Measurements from ENCODE around the gene TPRG1L.

TPRG1L gene

DNA sequence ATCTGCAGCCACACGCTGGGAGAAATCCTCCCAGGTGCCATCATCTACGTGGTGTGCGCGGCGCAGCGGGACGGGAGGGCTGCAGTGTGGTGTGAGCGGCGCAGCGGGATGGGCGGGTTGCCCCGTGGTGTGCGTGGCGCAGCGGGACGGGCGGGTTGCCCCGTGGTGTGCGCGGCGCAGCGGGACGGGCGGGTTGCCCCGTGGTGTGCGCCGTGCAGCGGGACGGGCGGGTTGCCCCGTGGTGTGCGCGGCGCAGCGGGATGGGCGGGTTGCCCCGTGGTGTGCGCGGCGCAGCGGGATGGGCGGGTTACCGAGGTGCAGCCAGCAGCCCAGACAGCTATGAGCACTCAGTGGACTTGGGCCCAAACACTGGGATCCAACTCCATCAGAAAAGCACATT is 20.4 kb downstream of the TPRG1L start:
- DNase-seq (ENCODE audit: low spot score) = no peak

DNA sequence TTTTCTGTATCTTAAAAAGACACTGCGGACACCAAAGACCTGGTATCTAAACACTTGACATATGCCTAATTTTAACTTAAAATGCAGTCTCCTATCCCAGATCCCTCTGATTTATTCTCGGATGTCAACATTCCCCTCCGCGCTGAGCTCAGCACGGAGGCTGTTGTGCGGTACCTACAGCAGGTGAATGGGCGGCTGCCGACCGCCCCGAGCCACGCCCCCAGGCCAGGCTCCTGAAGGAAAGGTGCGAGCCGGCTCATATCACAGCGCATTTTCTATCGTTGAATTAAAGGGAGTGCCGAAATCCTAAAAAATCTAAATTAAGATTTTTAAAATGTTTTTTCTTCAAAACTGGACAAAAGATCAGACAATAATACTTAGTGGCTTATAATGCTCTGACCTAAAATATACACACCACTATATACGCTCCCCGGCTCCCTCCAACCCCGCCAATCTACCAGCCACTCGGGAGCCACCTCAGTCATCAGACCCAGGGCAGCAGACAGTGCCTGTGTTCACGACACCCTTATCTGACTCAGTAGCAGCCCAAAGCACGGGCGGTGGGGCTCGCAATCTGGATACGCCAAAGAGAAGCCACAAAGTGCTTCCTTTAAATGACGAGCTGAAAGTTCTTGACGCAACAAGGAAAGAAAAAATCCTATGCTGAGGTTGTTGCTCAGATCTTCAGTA is 21.0 kb downstream of the TPRG1L start:
- no peak for DNase-seq (ENCODE audit: low spot score)

DNA sequence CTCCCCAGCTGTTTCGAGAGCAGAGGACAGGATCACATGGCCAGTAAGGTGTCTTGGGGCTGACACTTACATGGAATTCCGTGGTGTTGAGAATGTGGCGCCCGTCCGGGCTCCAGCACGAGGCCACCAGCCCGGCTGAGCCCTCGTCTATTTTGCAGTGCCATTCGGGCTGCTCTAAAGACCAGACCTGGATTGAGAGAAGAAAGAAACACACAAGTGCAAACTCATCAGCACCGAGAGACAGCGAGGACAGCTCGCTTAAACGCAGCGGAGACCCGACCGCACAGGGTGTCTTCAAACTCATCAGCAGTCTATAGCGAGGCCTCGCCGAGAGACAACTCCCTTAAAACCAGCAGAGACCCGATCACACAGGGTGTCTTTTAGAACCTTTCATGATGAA is 21.8 kb downstream of the TPRG1L start:
- no peak for DNase-seq (ENCODE audit: low spot score)

DNA sequence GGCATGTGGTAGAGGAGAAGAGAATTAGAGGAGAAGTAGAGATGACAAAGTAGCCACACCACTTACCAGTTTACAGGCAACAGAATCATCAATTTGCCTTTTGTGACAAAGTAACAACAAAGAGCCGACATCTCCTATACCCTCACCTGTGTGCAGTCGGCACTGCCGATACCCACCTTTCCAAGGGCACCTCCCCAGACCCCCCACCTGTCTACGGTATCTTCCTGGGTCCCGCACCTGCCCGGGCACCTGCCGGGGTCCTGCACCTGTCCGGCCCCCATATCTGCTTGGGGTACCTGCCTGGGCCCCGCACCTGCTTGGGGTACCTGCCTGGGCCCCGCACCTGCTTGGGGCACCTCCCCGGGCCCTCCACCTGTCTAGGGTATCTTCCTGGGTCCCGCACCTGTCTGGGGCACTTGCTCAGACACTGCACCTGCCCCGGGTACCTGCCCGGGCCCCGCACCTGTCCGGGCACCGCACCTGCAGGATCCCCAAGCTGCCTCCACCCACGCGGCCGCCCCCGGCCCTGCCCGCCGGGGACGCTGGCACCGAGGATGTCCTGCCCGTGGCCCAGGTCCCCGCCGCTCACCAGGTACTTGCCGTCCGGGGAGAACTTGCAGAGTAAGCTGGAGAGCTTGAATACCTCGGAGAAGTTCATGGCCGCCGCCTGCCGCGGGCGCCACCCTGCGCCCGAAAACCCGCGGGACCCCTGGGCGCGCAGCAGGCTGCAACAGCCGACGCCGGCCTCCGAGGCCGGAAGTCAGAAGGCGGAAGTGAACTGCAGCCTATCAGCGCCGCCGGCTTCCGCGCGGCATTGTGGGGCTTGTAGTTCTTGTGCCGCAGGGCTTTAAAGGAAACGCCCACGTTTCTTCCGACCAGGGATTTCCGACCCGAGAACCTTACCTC is 24.8 kb downstream of the TPRG1L start, which contains the start of gene WRAP73:
WRAP73 (minus strand) TSS at position 762 of the 906 bp plus-strand sequence; CDS start at position 658, 104 bp downstream.
- DNase-seq (ENCODE audit: low spot score) = peak; percentile 95

DNA sequence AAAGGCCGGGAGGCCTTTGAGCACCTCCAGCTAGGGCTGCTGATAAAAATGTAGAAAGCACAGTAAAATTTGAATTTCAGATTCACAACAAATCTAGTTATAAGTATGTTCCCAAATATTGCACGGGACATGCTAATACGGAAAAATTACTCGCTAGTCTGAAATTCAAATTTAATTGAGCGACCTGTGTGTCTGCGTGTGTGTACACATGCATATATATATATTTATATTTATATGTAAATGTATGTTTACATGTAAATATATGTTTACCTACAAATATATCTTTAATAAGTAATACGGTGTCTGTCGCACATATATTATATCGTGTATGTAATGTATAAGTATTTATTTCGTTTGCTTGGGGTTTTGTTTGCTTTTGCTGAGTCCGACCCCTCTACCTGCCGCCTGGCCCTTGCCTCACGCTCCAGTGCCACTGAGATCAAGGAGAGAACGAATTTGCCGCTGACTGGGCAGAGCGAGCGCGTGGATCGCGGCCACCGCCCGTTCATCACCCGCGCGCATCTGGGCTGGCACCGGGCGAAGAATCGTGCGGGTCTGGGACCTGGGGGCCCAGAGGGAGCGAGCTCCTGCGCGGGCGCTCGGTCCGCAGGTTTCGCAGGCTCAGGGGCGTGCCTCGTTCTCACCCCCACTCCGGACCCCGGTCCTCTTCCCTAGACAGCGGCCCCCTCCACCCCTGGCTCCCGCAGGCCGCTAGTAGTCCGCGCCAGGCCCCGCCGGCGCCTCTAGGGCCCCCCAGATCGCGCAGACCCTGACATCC is 25.6 kb downstream of the TPRG1L start:
- no peak for DNase-seq (ENCODE audit: low spot score)

DNA sequence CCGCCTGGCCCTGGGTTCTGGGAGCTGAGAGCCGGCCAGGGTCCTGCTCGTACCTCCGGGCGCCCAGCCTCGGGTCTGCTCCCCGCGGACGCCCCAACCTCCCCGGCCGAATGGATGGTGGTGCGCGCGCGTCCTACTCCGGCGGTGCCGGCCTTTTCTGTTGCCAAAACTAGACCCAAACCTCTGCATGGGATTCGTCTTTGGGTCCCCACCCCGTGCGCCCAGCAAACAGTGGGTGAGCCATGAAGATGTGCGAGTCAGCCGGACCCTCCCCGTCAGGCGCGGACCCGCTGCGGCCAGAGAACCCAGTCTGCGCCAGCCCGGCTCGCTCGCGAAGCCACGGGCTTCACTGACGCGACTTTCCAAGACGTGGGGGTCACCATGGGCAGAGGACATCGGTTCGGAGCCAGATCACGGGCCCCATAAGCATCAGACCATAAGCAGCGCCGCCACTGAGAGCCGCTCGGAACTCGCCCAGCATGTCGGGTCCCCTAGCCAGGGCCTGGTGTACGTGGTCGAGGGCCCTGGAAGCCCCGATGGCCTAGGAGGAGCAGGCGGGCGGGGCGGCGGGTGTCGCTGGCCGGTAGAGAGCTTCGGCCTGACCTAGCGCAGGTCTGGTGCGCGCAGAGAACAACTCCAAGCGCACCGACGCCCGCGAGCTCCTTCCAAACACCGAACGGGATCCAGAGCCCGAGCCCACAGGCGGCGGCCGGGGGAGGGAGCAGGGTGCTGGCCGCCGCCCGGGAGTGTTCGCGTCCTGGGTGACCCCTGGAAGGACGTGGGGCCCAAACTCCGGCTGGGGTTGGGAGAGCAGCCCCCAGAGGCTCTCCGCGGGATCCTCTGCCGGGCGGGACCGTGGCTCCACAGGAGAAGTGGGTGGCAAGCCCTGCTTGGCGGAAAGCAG is 26.5 kb downstream of the TPRG1L start:
- no peak for DNase-seq (ENCODE audit: low spot score)

DNA sequence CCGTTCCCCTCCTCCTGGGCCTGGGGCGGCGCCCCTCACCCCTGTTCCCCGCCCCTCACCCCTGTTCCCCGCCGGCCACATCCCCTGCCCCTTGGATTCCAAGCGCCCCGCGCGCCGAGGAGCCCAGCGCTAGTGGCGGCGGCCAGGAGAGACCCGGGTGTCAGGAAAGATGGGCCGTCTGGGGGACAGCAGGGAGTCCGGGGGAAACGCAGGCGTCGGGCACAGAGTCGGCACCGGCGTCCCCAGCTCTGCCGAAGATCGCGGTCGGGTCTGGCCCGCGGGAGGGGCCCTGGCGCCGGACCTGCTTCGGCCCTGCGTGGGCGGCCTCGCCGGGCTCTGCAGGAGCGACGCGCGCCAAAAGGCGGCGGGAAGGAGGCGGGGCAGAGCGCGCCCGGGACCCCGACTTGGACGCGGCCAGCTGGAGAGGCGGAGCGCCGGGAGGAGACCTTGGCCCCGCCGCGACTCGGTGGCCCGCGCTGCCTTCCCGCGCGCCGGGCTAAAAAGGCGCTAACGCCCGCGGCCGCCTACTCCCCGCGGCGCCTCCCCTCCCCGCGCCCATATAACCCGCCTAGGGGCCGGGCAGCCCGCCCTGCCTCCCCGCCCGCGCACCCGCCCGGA is 27.2 kb downstream of the TPRG1L start, which contains the start of gene TP73:
TP73 (plus strand) TSS at position 587 of the 618 bp plus-strand sequence. CDS start 29,850 bp downstream, outside the sequence.
- DNase-seq (ENCODE audit: low spot score) = peak; percentile 81

DNA sequence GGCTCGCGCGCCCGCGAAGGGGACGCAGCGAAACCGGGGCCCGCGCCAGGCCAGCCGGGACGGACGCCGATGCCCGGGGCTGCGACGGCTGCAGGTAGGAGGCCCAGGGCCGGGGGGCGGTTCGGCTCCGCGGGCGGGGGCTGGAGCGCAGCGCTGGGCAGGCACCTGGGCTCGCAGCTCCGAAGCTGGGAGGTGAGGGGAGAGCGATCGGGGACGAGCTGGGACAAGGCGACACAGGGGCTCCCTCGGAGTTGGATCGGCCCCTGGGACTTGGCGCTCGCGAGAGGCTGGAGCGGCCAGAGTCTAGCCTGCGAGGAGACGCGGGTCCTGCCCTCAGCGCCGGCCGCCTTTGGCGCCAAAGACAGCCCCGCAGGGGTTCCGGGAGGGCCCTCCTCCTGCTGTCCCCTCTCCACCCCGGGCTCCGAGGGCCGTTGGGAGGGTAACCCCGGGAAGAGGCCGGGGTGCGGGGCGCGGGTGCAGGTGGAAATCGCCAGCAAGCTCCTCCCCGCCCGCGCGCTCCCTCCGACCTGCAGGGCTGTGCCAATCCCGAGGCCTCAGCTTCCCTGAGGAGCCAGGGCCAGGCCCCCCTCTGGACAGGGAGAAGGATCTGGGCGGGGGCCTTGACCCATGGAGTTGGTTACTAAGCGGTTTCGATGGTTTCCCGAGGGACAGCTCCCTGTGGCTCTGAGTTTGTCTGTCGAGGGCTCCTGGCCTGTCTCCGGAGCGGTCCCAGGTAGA is 27.9 kb downstream of the TPRG1L start:
- DNase-seq (ENCODE audit: low spot score) = peak; percentile 35

DNA sequence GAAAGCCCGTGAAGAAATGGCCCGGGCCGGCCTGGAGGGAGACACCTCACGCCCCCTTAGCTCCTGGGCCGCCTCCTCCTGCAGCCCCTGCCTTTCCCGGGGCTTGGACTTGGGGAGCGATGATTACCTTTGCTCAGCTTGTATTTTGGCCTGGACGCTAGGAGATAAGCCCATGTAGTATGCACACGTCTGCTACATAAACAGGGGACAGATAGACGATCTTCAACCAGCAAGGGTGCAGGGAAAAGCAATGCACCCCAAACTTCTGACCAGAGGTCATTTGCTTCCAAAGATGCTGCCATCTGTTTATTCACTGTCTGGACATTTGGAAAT is 28.4 kb downstream of the TPRG1L start:
- DNase-seq (ENCODE audit: low spot score) = no peak

DNA sequence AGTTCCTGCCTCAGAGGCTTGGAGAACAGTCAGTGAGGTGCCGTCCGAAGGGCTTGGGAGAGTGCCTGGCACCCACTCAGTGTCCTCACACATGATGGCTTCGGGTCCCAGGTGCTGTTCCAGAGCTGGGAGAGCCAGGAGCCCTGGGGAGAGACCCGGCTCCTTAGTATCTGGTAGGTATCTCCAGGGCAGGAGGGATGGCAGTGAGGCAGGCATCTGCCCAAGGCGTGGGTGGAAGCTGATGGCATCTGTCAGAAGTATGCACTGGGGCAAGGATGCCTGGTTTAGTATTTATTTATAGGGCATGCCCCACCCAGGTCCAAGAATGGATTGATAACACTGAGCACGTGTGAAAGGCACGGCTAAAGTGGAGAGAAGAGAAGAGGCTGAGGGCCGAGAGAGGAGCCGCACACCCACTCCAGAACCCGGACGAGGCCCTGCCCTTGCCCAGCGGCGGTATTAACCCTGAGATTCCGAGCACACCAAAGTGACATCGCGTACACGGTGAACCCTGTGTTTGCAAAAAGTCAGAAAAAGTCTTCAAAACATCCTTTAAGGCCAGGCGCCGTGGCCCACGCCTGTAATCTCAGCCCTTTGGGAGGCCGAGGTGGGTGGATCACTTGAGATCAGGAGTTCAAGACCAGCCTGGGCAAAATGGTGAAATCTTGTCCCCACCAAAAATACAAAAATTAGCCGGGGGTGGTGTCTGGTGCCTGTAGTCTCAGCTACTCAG is 29.9 kb downstream of the TPRG1L start:
- DNase-seq (ENCODE audit: low spot score) = no peak

DNA sequence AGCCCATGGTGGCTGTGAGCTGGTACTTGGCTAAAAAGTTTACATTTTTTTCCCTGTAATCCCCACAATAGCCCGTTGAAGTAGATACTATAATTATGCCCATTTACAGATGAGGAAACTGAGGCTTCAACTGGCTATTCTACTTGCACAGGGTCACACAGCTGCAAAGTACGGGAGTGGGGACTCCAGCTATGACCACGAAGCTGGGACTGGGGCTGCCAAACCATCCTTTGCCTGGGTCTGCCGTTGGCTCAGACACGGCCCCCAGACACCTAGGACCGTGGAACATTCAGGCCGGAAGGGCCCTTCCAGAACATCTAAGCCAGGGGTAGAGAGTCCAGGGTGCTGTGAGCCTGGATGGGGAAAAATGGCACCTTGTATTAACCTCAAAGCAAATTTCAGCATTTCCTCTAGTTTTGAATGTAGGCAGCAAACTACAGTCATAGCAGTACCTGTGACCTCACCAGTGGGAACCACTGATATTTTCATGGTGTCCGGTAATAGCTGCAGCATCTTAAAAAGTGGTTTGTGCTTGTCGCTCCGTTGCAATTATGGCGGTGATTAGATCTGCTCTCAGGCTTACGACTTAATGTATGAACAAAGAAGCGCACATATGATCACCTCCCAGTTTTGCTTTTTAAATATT is 31.8 kb downstream of the TPRG1L start:
- no peak for DNase-seq (ENCODE audit: low spot score)

DNA sequence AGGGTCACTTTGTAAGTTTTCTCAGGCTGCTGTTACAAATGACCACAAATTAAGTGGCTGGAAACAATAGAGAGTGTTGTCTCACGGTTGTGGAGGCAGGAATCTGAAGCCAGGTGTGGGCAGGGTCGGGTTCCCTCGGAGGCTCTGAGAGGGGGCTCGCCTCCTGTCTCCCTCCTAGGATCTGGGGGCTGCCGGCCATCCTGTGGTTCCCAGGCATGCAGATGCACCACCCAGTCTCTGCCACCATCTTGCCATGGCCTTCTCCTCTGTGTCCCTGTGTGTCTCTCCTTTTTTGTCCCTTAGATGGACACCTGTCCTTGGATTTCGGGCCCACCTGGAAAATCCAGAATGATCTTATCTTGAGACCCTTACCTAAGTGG is 32.3 kb downstream of the TPRG1L start:
- no peak for DNase-seq (ENCODE audit: low spot score)

DNA sequence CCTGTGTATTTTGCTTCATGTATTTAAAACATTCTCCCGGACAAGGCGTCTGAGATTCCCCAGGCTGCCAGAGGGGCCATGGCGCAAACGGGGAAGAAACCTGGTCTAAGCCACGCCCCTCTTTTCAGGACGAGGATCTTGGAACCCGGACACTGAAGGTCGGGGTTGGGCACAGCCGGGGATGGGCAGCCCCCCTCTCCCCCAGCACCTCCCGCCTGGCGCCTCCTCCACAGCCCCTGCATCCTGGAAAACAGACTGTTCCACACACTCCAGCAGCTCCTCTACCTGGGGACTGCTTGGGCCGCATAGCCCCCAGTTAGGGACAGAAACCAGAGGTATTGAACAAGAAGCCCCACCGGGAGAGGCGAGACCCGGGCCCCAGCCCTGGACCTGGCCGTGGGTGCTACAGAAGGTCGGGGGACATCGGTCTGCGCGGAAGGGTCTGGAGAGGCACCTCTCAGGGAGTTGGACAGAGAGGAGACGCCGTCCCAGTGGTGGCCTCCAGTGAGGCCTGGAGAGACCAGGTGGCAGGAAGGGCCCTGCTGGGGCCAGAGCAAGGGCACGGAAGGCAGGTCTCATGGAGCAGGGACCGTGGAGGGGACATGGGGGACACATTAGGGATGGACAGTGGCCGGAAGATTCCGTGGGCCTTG is 32.9 kb downstream of the TPRG1L start:
- no peak for DNase-seq (ENCODE audit: low spot score)

DNA sequence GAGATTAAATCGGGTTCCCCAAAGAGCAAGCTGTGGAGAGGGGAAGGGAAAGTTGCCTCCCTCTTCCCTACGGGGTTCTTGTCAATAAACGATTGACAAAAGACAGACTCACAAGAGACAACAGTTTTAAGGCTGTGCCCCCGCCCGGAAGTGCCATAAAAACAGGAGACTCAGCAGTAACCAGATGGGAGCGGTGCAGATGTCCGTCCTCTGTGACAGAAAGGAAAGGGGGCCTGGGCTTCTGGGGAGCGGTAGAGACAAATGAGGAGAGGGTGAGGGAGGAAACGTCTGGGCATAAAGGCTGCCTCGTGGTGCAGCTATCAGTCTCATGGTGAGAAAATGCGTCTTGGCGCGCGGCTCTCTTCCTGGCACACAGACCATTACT is 33.4 kb downstream of the TPRG1L start:
- DNase-seq (ENCODE audit: low spot score) = no peak

DNA sequence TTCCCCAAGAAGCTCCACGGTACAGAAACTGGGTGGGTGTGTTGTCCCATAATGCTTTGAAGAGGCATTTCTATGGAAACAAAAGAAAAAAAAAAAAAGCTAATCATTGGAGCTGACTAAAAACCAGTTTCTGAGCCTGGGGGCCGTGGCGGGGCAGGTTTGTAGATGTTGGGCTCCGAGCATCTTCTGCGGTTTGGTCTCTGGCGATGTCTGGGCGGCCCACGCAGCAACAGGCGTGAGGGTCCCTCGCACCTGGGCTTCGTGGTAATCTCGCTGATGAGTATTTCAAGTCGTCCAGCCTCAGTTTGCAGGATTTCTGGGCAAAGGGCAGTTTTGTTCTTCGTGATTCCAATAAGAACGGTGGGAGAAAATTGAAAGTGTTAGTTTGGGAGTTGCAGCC is 34.3 kb downstream of the TPRG1L start:
- no peak for DNase-seq (ENCODE audit: low spot score)

DNA sequence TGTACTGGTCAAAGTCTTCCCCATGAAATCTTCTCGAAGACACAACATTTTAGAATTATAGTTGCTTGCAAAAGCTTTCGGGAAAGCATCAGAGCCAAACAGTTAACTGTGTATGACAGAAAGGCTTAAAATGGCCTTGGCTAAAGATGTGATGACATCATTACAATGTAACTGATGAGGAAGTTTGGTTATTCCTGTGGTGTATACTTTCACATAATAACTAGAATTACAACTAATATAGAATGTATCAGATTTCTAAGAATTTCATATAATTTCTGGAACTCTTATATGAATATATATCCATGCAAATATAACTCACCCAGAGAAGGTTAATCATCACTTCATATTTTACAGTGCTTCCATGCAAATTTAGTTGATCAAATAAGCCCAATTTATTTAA is 35.9 kb downstream of the TPRG1L start:
- DNase-seq (ENCODE audit: low spot score) = no peak

DNA sequence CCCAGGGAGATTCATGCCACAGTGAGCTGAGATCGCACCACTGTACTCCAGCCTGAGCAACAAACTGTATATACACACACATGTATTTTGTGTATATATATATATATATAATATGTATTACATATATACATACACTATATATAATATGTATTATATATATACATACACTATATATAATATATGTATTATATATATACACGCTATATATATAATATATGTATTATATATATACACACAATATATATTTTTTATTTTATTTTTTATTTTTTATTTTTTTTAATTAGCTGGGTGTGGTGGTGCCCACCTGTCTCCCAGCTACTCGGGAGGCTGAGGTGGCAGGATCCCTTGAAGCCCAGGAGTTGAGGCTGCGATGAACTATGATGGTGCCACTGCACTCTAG is 36.8 kb downstream of the TPRG1L start:
- no peak for DNase-seq (ENCODE audit: low spot score)

DNA sequence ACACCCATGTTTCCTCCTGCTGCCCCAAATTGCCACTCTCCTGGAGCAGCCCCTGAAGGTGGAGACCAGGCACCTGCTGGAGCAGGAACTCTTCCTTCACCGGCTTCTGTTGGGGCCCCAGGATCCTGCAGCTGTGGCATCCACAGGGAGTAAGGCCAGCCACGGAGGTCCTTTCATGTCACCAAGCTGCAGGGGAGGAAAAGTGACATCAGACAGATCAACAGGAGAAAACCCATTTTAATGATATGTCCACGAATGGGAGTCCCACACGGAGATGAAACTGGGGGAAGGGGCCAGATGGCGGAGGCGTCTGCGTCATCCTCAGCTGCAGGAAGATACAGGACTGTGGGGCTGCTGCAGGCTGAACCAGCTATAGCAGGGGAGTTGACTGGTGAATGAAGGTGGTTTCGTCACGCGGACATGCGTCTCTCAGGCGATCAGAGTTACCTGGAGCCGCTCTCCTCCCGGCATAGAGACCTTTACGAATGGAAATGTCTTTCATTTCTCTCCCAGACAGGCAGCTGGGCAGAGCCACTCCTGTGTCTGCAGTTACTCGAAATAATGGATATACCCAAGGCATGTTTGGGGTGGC is 37.4 kb downstream of the TPRG1L start:
- DNase-seq (ENCODE audit: low spot score) = no peak
